HepG2 (cell line): Measurements from ENCODE around the gene HOXA1. TPM values are rescaled to one million over a fixed set of nuclear protein-coding genes. Genes with fewer than 3 reads are reported as not detected.
A peak's percentile ranks its signal among the peaks of the same experiment; 100 is the strongest.

Experiments
- CBX5 ChIP-seq: sonication (generic); formaldehyde crosslinking; IDR thresholded peaks from 2 replicates; pipeline ENCODE4 v1.4.0; 2020; ENCODE audit warnings: missing genetic modification reagents, borderline replicate concordance
- CTCF ChIP-seq: sonication (generic); formaldehyde crosslinking; IDR thresholded peaks from 2 replicates; pipeline ENCODE4 v1.5.0; 2020; ENCODE audit warnings: mild to moderate bottlenecking, missing genetic modification reagents, moderate library complexity
- DBP ChIP-seq: sonication (generic); formaldehyde crosslinking; IDR thresholded peaks from 2 replicates; pipeline ENCODE4 v1.4.0; 2020; ENCODE audit warnings: missing genetic modification reagents; ENCODE audit errors: not compliant biosample characterization
- ISL2 ChIP-seq: sonication (generic); formaldehyde crosslinking; IDR thresholded peaks from 2 replicates; pipeline ENCODE4 v1.5.0; 2020; ENCODE audit warnings: missing genetic modification reagents
- NFIC ChIP-seq: IDR thresholded peaks from 2 replicates; pipeline ENCODE4 v1.6.1; 2012; ENCODE audit warnings: mild to moderate bottlenecking, low read length, inconsistent platforms
- PTBP1 ChIP-seq: fragments of 200-400 bp; formaldehyde crosslinking; IDR thresholded peaks from 2 replicates; pipeline ENCODE4 v1.6.1; 2018; ENCODE audit warnings: low read length, low read depth; ENCODE audit not compliant: poor library complexity, severe bottlenecking
- SIN3A ChIP-seq: IDR thresholded peaks from 2 replicates; pipeline ENCODE4 v1.6.1; 2011; ENCODE audit warnings: low read depth, mild to moderate bottlenecking, control low read depth, low read length, borderline replicate concordance
- SKI ChIP-seq: fragments of 450-650 bp; IDR thresholded peaks from one replicate; pipeline ENCODE4 v1.6.1; 2018; ENCODE audit warnings: mild to moderate bottlenecking; ENCODE audit not compliant: partially characterized antibody
- TCF7L2 ChIP-seq: IDR thresholded peaks from 2 replicates; pipeline ENCODE4 v1.6.1; 2011; ENCODE audit warnings: mild to moderate bottlenecking, low read depth, low read length, moderate library complexity
- ZBTB34 ChIP-seq: sonication (generic); formaldehyde crosslinking; IDR thresholded peaks from 2 replicates; pipeline ENCODE4 v1.8.0; 2022; ENCODE audit warnings: mild to moderate bottlenecking, missing genetic modification reagents
- ZBTB37 ChIP-seq: sonication (generic); formaldehyde crosslinking; IDR thresholded peaks from 2 replicates; pipeline ENCODE4 v1.4.0; 2020; ENCODE audit warnings: mild to moderate bottlenecking, missing genetic modification reagents
- ZFP1 ChIP-seq: IDR thresholded peaks from 2 replicates; pipeline ENCODE4 v1.6.1; 2016
- ZFP41 ChIP-seq: sonication (generic); formaldehyde crosslinking; IDR thresholded peaks from 2 replicates; pipeline ENCODE4 v1.4.0; 2020; ENCODE audit warnings: mild to moderate bottlenecking, missing genetic modification reagents, borderline replicate concordance
- ZIK1 ChIP-seq: sonication (generic); formaldehyde crosslinking; IDR thresholded peaks from 2 replicates; pipeline ENCODE4 v1.5.0; 2020; ENCODE audit warnings: mild to moderate bottlenecking, low read depth, missing genetic modification reagents, borderline replicate concordance
- ZNF101 ChIP-seq: sonication (generic); formaldehyde crosslinking; IDR thresholded peaks from 2 replicates; pipeline ENCODE4 v1.4.0; 2020; ENCODE audit warnings: mild to moderate bottlenecking, low read depth, missing genetic modification reagents, borderline replicate concordance
- ZNF207 ChIP-seq: fragments of 450-650 bp; IDR thresholded peaks from 2 replicates; pipeline ENCODE4 v1.6.1; 2016; ENCODE audit warnings: antibody characterized with exemption, borderline replicate concordance
- ZNF30 ChIP-seq: sonication (generic); formaldehyde crosslinking; IDR thresholded peaks from 2 replicates; pipeline ENCODE4 v1.5.0; 2020; ENCODE audit warnings: mild to moderate bottlenecking, missing genetic modification reagents
- ZNF317 ChIP-seq: sonication (generic); formaldehyde crosslinking; IDR thresholded peaks from 2 replicates; pipeline ENCODE4 v1.5.0; 2020; ENCODE audit warnings: mild to moderate bottlenecking, missing genetic modification reagents
- ZNF460 ChIP-seq: sonication (generic); formaldehyde crosslinking; IDR thresholded peaks from 2 replicates; pipeline ENCODE4 v1.5.1; 2020; ENCODE audit warnings: missing genetic modification reagents, mild to moderate bottlenecking, borderline replicate concordance
- ZNF639 ChIP-seq: conservative IDR thresholded peaks from 2 replicates; pipeline ENCODE4 v1.6.1; 2018; ENCODE audit warnings: missing genetic modification reagents
- ZNF674 ChIP-seq: sonication (generic); formaldehyde crosslinking; IDR thresholded peaks from 2 replicates; pipeline ENCODE4 v1.5.0; 2020; ENCODE audit warnings: low read depth, mild to moderate bottlenecking, missing genetic modification reagents
- ZNF841 ChIP-seq: sonication (generic); formaldehyde crosslinking; IDR thresholded peaks from 2 replicates; pipeline ENCODE4 v1.8.1; 2023; ENCODE audit warnings: missing genetic modification reagents, borderline replicate concordance
- ZSCAN20 ChIP-seq: sonication (generic); formaldehyde crosslinking; IDR thresholded peaks from 2 replicates; pipeline ENCODE4 v1.4.0; 2020; ENCODE audit warnings: missing genetic modification reagents, mild to moderate bottlenecking, borderline replicate concordance
- polyA plus RNA-seq, 8 experiments: library from polyadenylated mRNA; depleted of rRNA in 3 of 8; stranded (reverse) in 7 of 8; unstranded in 1 of 8; fragments of >200 nt; fragmentation: Illumina TruSeq in 4 of 8; extraction: Trizol in 4 of 8; gene quantifications; 2 replicates each; pipeline versions ENCODE4 v1.2.1 to v1.2.3, GENCODE V29; 2011 to 2016; ENCODE audit warnings: low read depth in 4 of 8, missing spikeins in 1 of 8, mixed read lengths in 1 of 8; ENCODE audit not compliant: insufficient read depth in 1 of 8
- total RNA-seq, 5 experiments: library from RNA; depleted of rRNA; stranded (reverse); fragments of >200 nt; fragmentation: Illumina TruSeq; extraction: Trizol; gene quantifications; 2 replicates each; pipeline ENCODE4 v1.2.3, GENCODE V29; 2016; ENCODE audit warnings: low read depth in 1 of 5

The HOXA1 gene
- total and polyA plus RNA-seq, 2 of the 13 experiments (the other 11 are each of a cell fraction or from before 2014, with no cell fraction given): 0.18 to 0.20 TPM

- TF ChIP-seq CTCF (CRISPR knock-in tag) (no peak), ZNF30 (no peak), ZNF841 (no peak), ZBTB34 (CRISPR knock-in tag) (0 out of 2 replicates have a peak, but pooled peaks have one; percentile 63), ZNF317 (peak; percentile 72; the same call in 1 of the 2 replicates), ISL2 (CRISPR knock-in tag) (no peak), CBX5 (CRISPR knock-in tag) (no peak), ZNF674 (CRISPR knock-in tag) (0 out of 2 replicates have a peak, but pooled peaks have one; percentile 60), ZBTB37 (CRISPR knock-in tag) (no peak), ZIK1 (CRISPR knock-in tag) (no peak), NFIC (no peak), DBP (no peak), TCF7L2 (no peak), ZNF101 (CRISPR knock-in tag) (no peak), SKI (no peak), ZNF460 (CRISPR knock-in tag) (no peak), ZSCAN20 (CRISPR knock-in tag) (no peak), PTBP1 (no peak), ZNF639 (CRISPR knock-in tag) (no peak), ZFP41 (CRISPR knock-in tag) (no peak), ZNF207 (no peak), ZFP1 (CRISPR knock-in tag) (no peak), SIN3A (no peak)
Observed at GRCh38 chr7:27130540-27131389, 35.0 kb upstream of the HOXA1 start, which contains the start of gene HOXA4 (continued).
